Activated CD8-positive, alpha-beta memory T cell treated with anti-CD3 and anti-CD28 coated beads for 24 hours (primary cell): ENCODE results near the gene PLCL1.

Source experiments
- DNase-seq: peaks from one replicate; pipeline ENCODE4 v3.0.0-alpha.2; 2020

PLCL1 gene

DNA sequence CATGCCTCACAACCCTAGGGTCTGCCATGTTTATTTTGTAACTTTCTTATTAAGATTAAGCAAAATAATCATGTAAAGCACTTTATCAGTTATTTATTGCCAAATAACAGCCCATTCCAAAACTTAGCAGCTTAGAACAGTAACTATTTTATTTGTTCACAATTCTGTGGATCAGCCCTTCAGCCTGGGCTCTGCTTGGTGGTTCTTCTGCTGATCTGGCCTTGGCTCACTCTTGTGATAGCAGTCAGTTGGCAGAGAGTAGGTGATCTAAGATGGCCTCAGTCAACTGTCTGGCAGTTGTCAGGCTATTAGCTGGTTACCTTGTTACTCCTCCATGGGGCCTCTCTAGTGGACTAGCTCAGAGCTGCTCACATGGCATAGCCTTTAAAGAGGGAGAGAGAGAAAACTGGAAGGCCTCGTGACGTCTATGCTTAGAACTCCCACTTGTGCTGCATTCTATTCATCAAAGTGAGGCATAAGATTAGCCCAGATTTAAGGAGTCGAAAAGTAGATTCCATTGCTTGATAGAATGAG is 54.3 kb downstream of the PLCL1 start:
- no peak for DNase-seq

DNA sequence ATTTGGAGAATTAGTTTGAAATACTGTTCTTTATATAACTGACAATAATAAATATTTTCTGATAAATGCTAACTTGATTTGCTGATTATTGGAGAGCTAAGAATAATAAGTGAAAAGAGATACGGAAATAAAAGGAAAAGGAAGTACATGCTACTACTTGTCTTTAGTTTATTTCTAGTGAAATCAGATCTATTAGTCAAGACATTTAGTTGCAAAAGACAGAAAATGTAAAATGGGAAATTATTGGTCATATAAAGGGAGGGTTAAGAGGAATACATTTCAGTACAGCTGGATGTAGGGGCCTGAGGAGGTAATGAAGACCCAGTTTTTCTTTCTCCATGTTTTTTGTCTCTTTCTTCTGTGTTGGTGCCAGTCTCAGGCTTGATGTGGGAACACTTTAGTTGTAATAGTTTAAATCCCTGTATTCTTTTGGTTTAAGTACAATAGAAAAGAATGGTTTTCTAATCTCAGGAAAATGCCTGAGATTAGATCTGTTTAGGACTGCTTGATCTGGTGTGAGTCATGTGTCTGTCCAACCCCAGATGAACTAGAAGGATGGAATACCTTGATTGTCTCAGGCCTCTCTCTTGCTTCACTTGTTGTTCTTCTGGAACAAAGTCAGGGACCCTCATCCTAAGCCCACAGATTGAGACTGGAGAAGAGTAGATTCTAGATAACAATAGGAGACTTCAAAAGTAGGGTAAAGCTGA is 58.0 kb downstream of the PLCL1 start:
- no peak for DNase-seq

DNA sequence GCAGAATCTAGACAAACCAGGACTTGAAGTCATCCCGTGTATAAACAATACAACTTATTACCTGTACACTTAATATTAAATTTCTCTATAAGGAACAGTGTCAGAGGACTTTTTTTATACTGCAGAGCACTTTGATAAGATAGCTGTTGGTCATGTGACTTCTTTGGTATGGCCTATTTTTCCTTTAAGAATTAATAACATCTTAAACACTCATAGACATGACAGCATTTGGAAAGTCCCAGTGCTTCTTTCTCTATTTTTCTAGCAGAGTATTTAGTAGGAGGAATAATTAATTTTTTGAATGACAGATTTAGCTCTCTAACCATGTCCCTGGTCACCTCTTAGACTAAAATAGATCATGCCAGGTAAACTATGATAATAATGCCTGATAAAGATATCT is 59.4 kb downstream of the PLCL1 start:
- DNase-seq: no peak

DNA sequence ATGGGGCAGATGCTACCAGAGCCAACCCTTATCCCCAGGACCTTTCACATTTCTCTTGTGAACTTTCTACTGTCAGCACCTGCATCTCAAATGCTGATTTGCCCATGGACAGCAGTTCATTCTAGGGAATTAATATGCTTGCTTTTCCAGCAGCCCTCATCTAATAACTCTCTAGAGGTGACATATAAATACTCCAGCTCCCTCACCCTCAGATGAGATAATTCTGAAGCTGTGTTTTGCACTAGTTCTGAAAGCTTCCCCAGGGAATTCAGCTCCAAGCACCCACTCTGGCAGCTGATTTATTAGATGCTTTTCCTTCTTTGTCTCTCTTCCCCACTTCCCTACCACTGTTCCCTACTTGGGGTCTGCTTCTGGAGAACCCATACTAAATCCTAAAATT is 62.1 kb downstream of the PLCL1 start:
- DNase-seq: no peak

DNA sequence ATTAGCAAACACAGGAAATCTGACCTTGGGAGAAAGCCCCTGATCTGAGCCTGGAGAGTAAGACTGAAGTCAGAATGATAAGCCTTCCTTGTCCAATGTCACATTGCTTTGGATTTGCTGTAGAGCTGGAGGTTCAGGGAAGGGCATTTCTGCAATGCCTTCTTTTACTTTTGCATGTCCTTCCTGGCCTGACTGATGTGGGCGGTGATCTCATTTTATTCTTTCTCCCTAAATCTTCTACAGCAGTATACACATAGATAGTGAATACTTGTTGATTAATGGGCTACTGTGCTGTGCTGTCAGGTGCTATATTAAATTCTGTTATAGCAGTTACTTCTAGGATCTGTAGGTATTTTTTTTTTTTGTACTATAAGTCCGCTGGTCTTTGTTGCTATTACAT is 62.6 kb downstream of the PLCL1 start:
- no peak for DNase-seq

DNA sequence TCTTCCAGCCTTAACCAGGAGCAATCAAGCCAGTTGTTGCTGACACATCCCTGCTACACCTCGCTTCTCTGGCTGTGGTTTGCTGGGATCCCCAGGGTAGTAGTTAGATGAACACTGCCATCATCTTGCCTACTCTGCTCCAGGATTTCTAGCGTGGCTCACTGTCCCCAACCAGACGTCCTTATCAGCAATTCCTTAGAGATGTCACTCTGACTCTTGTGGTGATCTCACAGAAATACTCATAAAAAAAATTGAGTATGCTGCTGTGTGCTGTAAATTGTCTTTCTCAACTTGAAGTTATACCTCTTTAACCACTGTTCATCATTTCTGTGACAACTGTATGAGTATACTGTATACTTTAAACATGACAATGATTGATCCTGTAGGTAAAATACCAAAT is 63.2 kb downstream of the PLCL1 start:
- DNase-seq: no peak

DNA sequence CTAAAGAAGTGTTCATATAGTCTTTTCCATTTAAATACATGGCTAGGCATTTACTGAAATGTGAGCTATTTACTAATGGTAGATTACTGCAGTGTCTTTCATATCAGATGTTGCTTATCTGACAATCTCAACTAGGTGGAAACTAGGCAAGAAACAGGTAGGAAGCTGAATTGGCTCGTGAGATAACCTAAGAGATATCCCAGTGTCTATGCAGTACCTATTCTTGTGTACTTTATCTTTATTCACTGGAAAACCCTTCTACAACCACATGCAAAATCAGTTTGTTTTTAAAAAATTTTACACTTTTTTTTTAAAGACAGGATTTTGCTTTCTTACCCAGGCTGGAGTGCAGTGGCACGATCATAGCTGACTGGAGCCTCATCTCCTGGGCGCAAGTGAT is 63.8 kb downstream of the PLCL1 start:
- no peak for DNase-seq

DNA sequence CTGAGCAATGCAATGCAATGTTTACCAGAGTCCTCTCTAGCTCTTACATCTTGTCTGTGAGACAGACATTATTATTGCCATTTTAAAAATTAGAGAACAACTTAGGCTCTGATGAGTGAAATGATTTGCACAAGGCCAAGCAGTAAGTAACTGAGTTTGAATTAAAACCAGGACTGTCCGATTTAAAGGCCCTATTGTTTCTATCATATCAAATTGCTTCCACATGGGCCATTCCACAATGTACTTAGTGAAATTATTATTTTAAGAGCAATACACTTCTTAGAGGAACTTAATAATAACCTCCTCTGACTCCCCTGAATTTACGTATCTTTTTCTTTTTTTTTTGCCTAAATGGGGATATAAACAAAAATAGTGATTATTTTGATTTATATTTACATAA is 64.6 kb downstream of the PLCL1 start:
- no peak for DNase-seq

DNA sequence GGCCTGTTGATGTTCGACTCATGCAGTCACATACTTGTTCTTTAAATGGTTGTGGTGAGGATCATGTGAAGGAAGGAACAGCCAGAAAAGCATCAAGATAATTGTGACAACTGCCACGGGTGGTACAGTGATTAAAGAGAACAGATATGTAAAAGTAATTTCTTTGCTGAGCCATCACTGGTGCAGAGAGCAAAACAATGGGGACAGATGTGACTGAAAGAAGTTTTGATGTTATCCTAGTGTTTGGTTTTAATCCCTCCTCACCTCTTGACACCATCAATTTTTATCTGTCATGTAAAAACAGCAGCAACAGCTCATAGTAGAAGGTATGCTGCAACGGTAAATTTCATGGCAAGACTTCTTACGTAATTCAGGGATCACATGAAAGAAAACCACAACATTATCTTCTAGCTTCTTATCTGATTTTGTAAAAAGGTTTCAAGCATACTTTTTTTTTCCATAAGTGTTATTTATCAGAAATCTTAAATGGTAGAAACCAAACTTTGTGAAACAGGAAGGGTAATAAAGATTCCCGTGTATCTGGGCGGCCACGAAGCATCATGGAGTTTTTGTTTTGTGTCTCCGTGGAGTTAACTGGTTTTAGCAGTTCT is 65.2 kb downstream of the PLCL1 start:
- DNase-seq: no peak

DNA sequence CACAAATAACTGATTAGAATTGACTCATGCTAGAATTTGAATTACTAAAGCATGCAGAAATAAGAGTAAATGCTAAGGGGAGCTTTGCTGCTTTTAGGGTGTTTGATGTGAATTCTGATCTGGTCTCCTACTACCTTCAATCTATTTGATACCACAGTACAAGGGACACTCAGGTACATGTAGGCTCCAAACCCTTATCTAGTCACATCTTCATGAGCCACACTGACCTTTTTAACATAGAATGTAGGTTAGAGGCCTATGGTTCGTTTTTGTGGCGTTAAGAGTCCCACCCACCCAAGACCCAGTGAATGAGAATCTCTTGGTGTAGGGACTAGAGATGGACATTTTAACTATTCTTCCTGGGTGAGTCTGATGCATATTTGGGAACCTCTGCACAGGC is 65.7 kb downstream of the PLCL1 start:
- no peak for DNase-seq

DNA sequence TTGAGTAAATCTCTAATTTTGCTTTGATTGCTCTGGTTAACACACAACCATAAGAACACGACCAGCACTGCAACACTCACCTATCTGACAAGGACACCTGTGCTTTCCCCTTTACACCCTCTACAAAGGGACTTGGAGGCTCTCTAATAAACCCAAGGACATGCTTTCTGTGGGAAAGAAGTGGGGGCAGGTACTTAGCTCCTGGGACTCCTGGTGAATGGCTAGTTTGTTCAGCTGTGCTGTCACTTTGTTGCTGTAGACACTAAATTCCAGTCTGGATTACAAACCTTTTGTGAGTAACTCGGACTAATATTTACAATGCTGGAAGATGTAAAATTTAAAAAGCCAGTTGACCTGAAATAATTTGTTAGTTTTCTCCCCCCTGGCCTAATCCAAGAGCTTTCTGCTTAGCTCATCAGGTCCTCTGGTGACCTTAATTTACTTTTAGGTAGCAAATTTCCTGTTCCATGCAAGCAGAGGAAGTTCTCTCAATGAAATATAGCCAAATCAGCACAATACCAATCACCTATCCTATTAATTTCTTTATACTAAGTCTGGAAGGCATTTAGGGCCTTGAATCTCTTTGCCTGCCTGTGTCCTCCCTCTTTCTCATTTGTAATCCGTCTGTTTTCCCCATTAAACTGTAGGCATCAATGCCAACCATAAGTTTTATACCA is 67.5 kb downstream of the PLCL1 start:
- DNase-seq: no peak

DNA sequence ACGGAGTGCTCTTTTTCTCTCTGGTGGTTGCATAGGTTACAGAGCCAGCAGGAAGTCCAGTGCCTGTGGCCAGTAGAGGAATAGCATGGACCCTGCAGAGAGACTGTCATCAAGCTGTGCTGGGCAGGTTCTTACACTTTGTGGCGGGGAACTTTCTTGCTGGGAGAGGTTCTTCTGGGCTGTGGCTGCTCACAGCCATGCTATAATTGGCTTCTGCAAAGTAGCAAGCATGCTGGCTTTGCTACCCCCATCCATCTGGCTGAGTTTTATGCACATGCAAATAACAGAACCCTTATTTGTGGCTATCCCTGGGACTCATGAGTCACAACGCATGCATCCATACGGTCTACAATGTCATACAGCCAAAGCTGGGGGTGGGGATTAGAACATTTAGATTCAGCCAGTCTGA is 68.9 kb downstream of the PLCL1 start:
- DNase-seq: no peak

DNA sequence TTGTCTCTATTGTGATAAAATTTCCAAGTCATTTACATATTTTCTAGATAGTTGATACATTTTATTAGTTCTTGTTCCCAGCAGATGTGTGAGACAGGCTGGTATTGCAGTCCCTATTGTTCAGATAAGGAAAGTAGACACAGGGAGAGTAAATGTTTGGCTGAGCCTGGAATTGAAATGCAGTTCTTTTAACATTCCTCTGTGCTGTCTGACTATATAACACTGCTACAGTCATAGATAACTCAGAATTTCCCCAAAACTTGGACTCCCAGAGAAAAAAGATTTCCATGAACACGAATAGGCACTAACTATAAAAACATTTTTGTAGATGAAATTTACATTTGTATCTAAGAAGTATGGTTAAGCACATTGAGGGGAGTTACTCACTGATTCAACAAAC is 71.4 kb downstream of the PLCL1 start:
- DNase-seq: no peak

DNA sequence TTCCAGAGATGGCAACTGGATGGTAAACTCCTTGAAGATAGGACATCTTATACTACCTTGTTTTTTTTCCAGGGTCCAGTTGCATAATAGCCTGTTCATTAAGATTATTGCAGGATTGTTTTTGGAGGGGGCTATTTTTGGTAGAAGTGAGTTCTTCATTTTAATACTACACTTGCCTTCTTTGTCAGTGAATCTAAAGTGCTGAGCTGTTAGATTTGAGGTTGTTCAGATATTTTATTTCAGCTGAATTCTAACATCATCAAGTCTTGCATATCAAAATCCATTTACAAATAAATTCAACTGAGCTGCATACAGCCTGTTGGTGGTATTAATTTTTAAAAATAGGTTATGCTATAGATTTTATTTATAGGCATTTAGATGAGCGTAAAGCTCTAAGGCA is 72.1 kb downstream of the PLCL1 start:
- DNase-seq: no peak

DNA sequence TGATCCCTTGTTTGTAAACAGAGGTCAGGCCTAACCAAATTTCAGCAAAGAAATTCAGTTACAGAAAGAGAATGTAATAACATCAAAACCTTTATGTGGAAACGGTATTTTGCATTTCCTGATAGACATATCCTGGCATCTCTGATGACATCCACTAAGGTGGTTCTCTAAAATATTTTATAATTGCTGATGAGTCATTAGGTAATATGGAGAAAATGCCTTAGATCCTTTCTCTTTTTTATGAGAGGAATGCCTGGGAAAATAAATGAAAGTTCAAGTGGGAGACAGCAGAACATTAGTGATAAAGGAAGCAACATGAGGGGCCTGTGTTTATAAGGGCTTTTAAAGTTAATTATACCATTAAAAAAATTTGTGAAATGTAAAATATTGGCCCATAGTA is 72.6 kb downstream of the PLCL1 start:
- DNase-seq: no peak

DNA sequence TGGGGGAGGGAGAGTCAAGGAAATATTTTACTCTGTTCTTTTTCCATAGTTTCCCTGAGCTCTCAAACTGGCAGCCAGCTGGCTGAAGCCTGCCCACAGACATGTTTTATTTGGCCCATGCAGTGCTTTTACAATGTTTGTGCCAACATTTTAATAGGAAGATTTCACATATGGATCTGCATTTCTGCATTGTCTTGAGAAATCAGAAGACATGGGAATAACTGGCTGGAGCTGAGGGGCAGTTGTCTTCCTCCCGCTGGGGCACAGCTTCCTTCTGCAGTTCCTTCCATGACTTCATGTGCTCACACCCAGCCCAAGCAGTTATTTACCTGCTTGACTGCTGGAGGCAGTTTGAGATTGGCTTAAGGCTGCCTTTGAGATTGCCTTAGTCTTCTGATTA is 74.4 kb downstream of the PLCL1 start:
- DNase-seq: no peak

DNA sequence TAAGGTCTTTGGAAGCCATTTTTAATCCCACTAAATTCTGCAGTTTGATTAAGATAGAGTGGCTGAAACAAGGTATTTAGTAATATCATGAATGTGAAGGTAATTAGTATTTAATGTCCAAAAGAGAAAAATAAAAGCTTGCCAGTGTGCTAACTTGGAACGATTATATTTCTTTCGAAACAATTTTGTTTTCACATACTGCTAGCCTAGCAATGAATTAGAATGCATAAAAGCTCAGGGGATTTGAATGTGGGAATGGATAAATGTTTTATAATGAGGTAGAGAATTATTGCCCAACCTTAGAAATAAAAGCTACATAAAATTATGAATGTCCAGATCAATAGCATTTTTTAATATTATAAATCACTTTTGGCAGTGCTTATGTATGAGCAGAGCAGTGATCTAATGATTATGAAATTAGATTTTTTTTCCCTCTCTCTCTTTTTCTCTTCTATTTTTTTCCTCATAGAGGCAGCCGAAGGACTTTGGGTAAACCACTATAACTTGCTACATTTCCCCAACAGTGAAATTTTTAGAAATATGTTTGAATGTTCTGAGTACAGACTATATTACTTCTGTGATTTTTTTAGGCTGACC is 75.5 kb downstream of the PLCL1 start:
- DNase-seq: no peak

DNA sequence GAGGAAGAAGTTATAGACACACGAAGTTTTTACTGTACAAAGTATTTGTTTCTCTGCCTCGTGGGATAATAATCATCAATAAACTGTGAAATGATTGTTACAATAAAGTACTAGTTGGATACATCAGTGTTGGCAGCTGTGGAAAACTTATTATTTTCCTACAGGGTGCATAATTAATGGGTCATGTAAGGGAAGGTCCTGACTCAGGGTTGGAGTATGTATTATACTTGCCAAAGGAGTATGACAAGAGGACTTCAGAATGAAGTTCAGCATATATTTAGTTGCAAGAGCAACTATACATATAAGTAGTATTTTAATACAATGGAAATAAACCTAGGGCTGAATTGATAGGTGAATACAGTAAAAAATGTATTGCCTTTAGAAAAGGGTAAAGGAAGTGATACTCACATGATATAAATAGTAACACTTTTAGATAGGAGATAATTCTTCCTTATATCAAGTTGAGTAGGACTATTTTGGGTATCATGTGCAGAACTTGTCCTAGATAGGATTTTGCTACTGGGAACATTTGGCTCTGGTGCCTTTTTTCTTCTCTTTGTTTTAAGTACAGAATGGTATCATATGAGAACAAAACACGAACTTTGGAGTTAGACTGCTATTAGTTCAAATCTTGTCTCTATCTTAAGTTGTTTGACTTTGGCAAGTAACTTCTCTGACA is 79.1 kb downstream of the PLCL1 start:
- DNase-seq: no peak

DNA sequence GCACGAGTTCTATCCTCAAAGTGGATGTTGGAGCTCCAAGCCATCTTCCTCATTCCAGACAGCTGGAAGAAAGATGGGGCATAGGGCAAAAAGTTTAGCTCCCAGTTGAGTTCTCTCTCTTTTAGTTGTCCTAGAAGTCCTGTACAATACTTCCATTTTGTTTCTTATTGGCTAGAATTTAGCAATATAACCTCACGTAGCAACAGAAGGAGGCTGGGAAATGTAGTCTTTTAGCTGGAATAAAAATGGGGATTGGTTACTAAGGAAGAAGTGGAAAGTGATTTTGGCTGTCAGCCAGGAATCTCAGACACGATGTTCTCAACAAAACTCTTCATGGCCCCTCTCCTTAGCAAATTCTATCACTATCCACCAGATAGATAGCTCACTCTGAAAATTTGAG is 79.9 kb downstream of the PLCL1 start:
- no peak for DNase-seq

DNA sequence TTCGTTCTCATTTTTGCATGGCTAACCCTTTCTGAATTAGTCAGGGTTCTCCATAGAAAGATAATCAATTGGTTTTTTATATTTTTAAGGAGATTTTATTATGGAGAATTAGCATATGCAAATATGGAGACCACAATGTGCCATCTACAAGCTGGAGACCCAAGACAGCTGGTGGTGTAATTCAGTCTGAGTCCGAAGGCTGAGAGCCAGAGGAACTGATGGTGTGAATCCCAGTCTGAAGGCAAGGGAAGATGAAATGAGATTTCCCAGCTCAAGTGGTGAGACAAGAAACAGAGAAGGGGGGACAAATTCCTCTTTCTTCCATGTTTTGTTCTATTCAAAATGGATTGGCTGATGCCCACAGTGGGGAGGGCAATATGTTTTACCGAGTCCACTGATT is 80.7 kb downstream of the PLCL1 start:
- DNase-seq: no peak

DNA sequence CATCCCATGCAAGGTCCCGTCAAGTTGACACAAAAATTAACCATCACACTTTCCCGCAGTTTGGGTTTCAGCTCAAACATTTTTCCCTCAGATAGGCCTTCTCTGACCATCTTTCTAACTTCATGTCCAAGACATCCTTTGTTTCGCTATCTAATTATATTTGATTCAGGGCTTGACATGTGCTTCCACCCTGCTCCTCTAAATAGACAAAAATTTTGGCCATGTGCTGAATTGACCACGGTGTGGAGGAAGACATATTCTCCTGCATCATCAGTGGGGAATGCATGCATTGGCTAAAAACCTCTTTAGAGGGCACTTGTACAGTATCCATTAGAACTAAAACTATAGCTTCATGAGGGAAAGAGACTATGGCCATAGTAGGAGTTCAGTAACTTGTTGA is 81.2 kb downstream of the PLCL1 start:
- no peak for DNase-seq

DNA sequence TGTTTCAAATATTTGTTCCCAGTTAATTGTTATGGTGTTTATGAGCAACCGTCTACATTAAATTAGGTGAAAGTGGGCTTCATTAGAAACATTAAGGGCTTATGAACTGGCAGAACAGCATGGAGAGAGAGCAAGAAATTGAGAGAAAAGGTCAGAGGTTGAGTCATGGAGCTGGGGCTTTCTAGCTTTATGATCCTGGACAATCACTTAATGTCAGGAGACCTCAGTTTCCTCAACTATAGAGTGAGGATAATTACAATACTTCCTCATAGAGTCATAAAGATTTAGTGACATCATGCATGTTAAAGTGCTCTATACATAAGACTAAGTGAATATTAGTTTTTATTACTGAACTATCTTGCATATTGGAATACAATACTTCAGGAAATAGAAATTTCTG is 83.9 kb downstream of the PLCL1 start:
- no peak for DNase-seq

DNA sequence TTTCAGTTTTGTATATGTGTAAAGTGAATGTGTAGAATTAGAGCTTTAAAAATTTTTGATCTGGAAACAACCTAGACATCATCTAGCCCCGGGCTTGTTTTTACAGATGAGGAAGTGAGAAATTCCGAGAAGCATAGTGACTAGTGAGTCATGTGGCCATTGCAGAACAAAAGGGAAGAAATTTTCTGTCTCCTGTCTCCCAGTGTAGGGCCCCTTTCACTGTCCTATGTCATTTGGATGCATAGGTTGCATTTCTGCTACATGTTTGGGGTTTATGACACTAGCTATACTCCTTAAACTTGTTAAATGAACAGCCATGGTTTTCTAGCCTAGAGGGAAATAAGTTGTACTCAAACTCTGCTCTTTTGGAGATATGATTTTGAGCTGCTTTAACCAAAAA is 84.6 kb downstream of the PLCL1 start:
- DNase-seq: no peak
